Mammary epithelial cell (primary cell): ENCODE data around the gene NCKAP1.

ENCODE experiments used
- CTCF ChIP-seq, 2 donors: IDR thresholded peaks in 1 of 2; conservative IDR thresholded peaks in 1 of 2; 2 replicates each; pipeline ENCODE4 v1.5.1; 2011 to 2012; ENCODE audit warnings: inconsistent platforms in 2 of 2, low read length in 2 of 2, mild to moderate bottlenecking in 2 of 2, control low read depth in 1 of 2, low read depth in 1 of 2; ENCODE audit not compliant: insufficient read depth in 1 of 2; ENCODE audit errors: extremely low read depth in 1 of 2
- EZH2 ChIP-seq: IDR thresholded peaks from 2 replicates; pipeline ENCODE4 v1.6.1; 2012; ENCODE audit warnings: low read length, inconsistent platforms, borderline replicate concordance

GRCh38 chr2:183019718-183020442, 18.4 kb downstream of the NCKAP1 start:
- TF ChIP-seq CTCF (conservative IDR thresholded peaks at IDR 0.05 in 1 of 2, IDR thresholded peaks at IDR 0.05 in 1 of 2; ENCODE audit: extremely low read depth in 1 of 2, insufficient read depth in 1 of 2, low read depth in 1 of 2, low read length in 2 of 2): no peak
- no peak for TF ChIP-seq EZH2
